Esophagus squamous epithelium (tissue), 5 donors: ENCODE data around the gene PTCSC3. TPM values are rescaled to one million over a fixed set of nuclear protein-coding genes. Genes with fewer than 3 reads are reported as not detected.

Experiments
- DNase-seq: peaks from one replicate; lab custom pipeline; 2025; lab: John Stamatoyannopoulos, UW
- H3K27ac ChIP-seq, 4 donors: fragments of 200-600 bp; sonication (generic); one replicate each; pipeline ENCODE4 v1.5.1; 2016 to 2019; ENCODE audit warnings: mild to moderate bottlenecking in 1 of 4
- H3K27me3 ChIP-seq, 4 donors: fragments of 200-600 bp; sonication (generic); 1 replicate in 3 of 4; 2 replicates in 1 of 4; pipeline versions ENCODE4 v1.5.1 to v1.6.0; 2017 to 2021; ENCODE audit warnings: antibody characterized with exemption in 1 of 4
- H3K36me3 ChIP-seq, 3 donors: fragments of 200-600 bp; sonication (generic); one replicate each; pipeline ENCODE4 v1.5.1; 2016 to 2019
- H3K4me1 ChIP-seq, 3 donors: fragments of 200-600 bp; sonication (generic); one replicate each; pipeline ENCODE4 v1.5.1; 2017 to 2019
- H3K4me3 ChIP-seq, 4 donors: fragments of 200-600 bp; sonication (generic); 1 replicate in 3 of 4; 2 replicates in 1 of 4; pipeline ENCODE4 v1.5.1; 2016 to 2019; ENCODE audit warnings: mild to moderate bottlenecking in 2 of 4, moderate library complexity in 1 of 4
- H3K9me3 ChIP-seq, 3 donors: fragments of 200-600 bp; sonication (generic); one replicate each; pipeline ENCODE4 v1.5.1; 2016 to 2019
- POLR2A ChIP-seq, 4 donors: fragments of 450-650 bp; IDR thresholded peaks; one replicate each; pipeline ENCODE4 v1.6.1; 2017; ENCODE audit warnings: antibody characterized with exemption in 4 of 4, mild to moderate bottlenecking in 4 of 4, moderate library complexity in 3 of 4
- WGBS, 2 donors: methylation state at CpG; one replicate each; pipeline ENCODE4 v1.1.5; 2018; 5-methylcytosine and 5-hydroxymethylcytosine counted together
- intact Hi-C: fragments of 100-400 bp; cut with DNase I; formaldehyde crosslinking; loops from one replicate; pipeline ENCODE4 v1.15.0; 2022
- total RNA-seq, 4 donors: library from RNA; depleted of rRNA; stranded (reverse); fragments of >200 nt; gene quantifications; one replicate each; pipeline ENCODE4 v1.1.0, GENCODE V29; 2016
- TF ChIP-seq, protein P1 (sequence below), 6 experiments: fragments of 450-650 bp in 4 of 6; fragments of 200-600 bp in 2 of 6; sonication (generic) in 2 of 6; IDR thresholded peaks; one replicate each; pipeline ENCODE4 v1.5.1; 2016 to 2019; ENCODE audit warnings: antibody characterized with exemption in 6 of 6, mild to moderate bottlenecking in 4 of 6, moderate library complexity in 4 of 6
- donor health status: DM: yes; HTN: yes; CAD: no.

PTCSC3 gene
- total RNA-seq, 4 donors from 2014 or later = not detected

DNA sequence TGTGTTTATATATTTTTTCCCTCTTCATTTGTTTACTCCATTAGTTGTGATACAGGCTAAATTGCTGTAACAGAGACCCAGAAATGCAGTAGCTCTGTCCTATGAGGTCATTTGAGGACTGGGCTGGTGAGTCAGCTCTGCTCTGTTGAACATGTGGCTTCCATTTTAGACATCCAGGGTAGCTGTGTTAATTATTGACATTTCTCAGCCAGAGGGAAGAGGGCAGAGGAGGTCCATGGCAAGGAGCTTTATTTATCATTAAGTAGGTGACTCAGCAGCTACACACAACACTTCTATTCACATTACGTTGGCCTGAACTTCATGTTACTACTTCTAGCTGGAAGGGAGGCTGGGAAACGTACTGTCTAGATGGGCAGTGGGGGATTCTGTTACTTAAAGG, 85.4 kb downstream of the PTCSC3 start:
- no peak for TF ChIP-seq POLR2A (IDR thresholded peaks at IDR 0.05)
- TF ChIP-seq, protein P1, sequence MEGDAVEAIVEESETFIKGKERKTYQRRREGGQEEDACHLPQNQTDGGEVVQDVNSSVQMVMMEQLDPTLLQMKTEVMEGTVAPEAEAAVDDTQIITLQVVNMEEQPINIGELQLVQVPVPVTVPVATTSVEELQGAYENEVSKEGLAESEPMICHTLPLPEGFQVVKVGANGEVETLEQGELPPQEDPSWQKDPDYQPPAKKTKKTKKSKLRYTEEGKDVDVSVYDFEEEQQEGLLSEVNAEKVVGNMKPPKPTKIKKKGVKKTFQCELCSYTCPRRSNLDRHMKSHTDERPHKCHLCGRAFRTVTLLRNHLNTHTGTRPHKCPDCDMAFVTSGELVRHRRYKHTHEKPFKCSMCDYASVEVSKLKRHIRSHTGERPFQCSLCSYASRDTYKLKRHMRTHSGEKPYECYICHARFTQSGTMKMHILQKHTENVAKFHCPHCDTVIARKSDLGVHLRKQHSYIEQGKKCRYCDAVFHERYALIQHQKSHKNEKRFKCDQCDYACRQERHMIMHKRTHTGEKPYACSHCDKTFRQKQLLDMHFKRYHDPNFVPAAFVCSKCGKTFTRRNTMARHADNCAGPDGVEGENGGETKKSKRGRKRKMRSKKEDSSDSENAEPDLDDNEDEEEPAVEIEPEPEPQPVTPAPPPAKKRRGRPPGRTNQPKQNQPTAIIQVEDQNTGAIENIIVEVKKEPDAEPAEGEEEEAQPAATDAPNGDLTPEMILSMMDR (IDR thresholded peaks at IDR 0.05) = no peak
- H3K27me3 ChIP-seq = no peaks in the 10 kb centered on the region
- H3K36me3 ChIP-seq = no peaks in the 10 kb centered on the region
- 11 to 35% methylated on average over 2 of the region's 2 CpGs for WGBS, 2 donors
- no peaks in the 10 kb centered on the region for H3K9me3 ChIP-seq
- H3K4me1 ChIP-seq = peaks cover 0 to 9% (median 5%) of the 10 kb centered on the region in 3 donors
- DNase-seq = no peak
- intact Hi-C loops = no loop called here
- no peak overlapping the region for H3K27ac ChIP-seq
- H3K4me3 ChIP-seq = no peak overlapping the region

- Histone ChIP-seq H3K4me1 (peaks cover 0 to 6% (median 5%) of the 10 kb centered on the region in 3 donors), H3K27ac (no peak overlapping the region), H3K4me3 (no peak overlapping the region), H3K9me3 (no peaks in the 10 kb centered on the region), H3K36me3 (no peaks in the 10 kb centered on the region), H3K27me3 (no peaks in the 10 kb centered on the region)
- intact Hi-C loops = no loop called here
- WGBS, 2 donors = 70 to 77% methylated on average over 3 of the region's 3 CpGs
- no peak for DNase-seq
- TF ChIP-seq, protein P1 (IDR thresholded peaks at IDR 0.05) = no peak
- no peak for TF ChIP-seq POLR2A (IDR thresholded peaks at IDR 0.05)
Observed at GRCh38 chr14:36087411-36087810, 89.1 kb downstream of the PTCSC3 start.

- 6 to 35% methylated on average over 1 of the region's 1 CpG for WGBS, 2 donors
- Histone ChIP-seq H3K27ac (no peak overlapping the region), H3K9me3 (no peaks in the 10 kb centered on the region), H3K4me3 (no peak overlapping the region), H3K27me3 (no peaks in the 10 kb centered on the region), H3K36me3 (no peaks in the 10 kb centered on the region), H3K4me1 (peaks cover 0 to 6% (median 5%) of the 10 kb centered on the region in 3 donors)
- TF ChIP-seq, protein P1 (IDR thresholded peaks at IDR 0.05) = no peak
- TF ChIP-seq POLR2A (IDR thresholded peaks at IDR 0.05) = no peak
- intact Hi-C loops = no loop called here
- DNase-seq = no peak
Observed at GRCh38 chr14:36086629-36087395, 89.7 kb downstream of the PTCSC3 start.

DNA sequence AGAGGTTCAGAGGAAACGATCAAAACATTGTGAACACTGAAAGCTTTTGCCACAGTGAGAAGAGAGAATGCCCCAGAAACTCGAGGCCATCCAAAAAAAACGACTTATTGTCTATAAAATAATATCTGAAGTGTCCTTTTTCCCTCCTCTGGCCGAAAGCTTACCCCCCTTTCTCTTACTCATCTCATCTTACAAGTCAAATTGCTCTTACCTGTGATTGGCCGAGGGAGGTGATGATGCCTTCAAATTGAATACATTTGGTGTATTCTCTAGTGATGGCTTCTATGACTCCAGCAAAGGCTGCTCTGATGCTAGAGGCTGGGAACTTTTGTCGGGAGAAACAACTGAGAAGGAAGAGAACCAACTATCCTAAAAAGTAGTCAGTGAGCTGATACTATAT, 90.7 kb downstream of the PTCSC3 start:
- whole genome bisulfite sequencing, 2 donors = 51 to 53% methylated on average over 5 to 6 of the region's 6 CpGs
- H3K4me3 ChIP-seq = no peak overlapping the region
- intact Hi-C loops = no loop called here
- no peaks in the 10 kb centered on the region for H3K4me1 ChIP-seq
- TF ChIP-seq, protein P1 (IDR thresholded peaks at IDR 0.05) = no peak
- TF ChIP-seq POLR2A (IDR thresholded peaks at IDR 0.05) = no peak
- no peaks in the 10 kb centered on the region for H3K36me3 ChIP-seq
- no peaks in the 10 kb centered on the region for H3K9me3 ChIP-seq
- H3K27me3 ChIP-seq = no peaks in the 10 kb centered on the region
- DNase-seq = no peak
- no peak overlapping the region for H3K27ac ChIP-seq

Other genes with a start within 250 kb of the PTCSC3 start
- 10 to 100 TPM in 1 of 4 donors, 1 to 10 TPM in 3; 5.2 to 14.7 (median 9.3) TPM for gene MBIP, start 143.9 kb upstream of the PTCSC3 start, total RNA-seq